ENCODE measurements around the gene SLC22A8.

GRCh38 chr11:62954478-62954877, 61.2 kb downstream of the SLC22A8 start:
- TF ChIP-seq CTCF (IDR thresholded peaks at IDR 0.05) (no peak), POLR2A (IDR thresholded peaks at IDR 0.05) (no peak), EP300 (IDR thresholded peaks at IDR 0.05) (no peak)
